HepG2 (cell line): ENCODE measurements around the gene ANTXR1. TPM values are rescaled to one million over a fixed set of nuclear protein-coding genes. Genes with fewer than 3 reads are reported as not detected.

ENCODE experiments used
- ATAC-seq: fragments of 200-7000 bp; cut with Tn5 transposase; 3 replicates; pipeline ENCODE4 v1.9.1; 2020; ENCODE audit warnings: mild to moderate bottlenecking, moderate library complexity
- BruUV-seq: library from RNA; stranded (reverse); fragments of 400-500 nt; replicated peaks from 2 replicates; lab custom pipeline; 2021; lab: Mats Ljungman, UMichigan
- CTCF ChIA-PET: fragments of 300-600 bp; formaldehyde crosslinking; extraction: SDS; loops from one replicate; lab custom pipeline; 2021; ENCODE audit warnings: low total read pairs, inconsistent platforms, low intra/inter-chr PET ratio; lab: Yijun Ruan, JAX
- POLR2A ChIA-PET: fragments of 350-600 bp; sonication (Branson Sonifier 250); formaldehyde crosslinking; loops from one replicate; lab custom pipeline; 2020; ENCODE audit warnings: antibody characterized with exemption, inconsistent platforms; lab: Yijun Ruan, JAX
- DNase-seq: peaks from one replicate; pipeline ENCODE4 v3.0.0-alpha.2; 2015; ENCODE audit warnings: low spot score
- FAIRE-seq: peaks from 3 replicates; lab custom pipeline; 2011; peaks lifted over from hg19 to GRCh38; lab: Jason Lieb, UNC
- H2AFZ ChIP-seq: one replicate; pipeline ENCODE4 v1.6.1; 2011; ENCODE audit warnings: low read length, inconsistent platforms
- H3K27ac ChIP-seq: fragments of 300-600 bp; 3 replicates; pipeline ENCODE4 v1.8.0; 2011; ENCODE audit warnings: mixed run types, mild to moderate bottlenecking, mixed read lengths, low read length, inconsistent platforms; ENCODE audit not compliant: insufficient read depth; ENCODE audit errors: extremely low read length
- H3K27me3 ChIP-seq, 2 experiments: fragments of 200-600 bp in 1 of 2; 2 replicates in 1 of 2; 3 replicates in 1 of 2; pipeline versions ENCODE4 v1.6.0 to v1.8.0; 2011; ENCODE audit warnings: low read length in 2 of 2, mild to moderate bottlenecking in 2 of 2, moderate library complexity in 2 of 2, inconsistent platforms in 1 of 2; ENCODE audit not compliant: insufficient read depth in 2 of 2, control insufficient read depth in 1 of 2
- H3K36me3 ChIP-seq, 2 experiments: fragments of 200-600 bp in 1 of 2; replicated peaks in 1 of 2; 2 replicates in 1 of 2; 3 replicates in 1 of 2; pipeline versions ENCODE4 v1.5.1 to v1.8.0; 2011; ENCODE audit warnings: low read length in 2 of 2, inconsistent platforms in 1 of 2; ENCODE audit not compliant: insufficient read depth in 2 of 2, control insufficient read depth in 1 of 2
- H3K4me1 ChIP-seq: 2 replicates; pipeline ENCODE4 v1.5.1; 2012; ENCODE audit warnings: low read length, inconsistent platforms; ENCODE audit not compliant: insufficient read depth
- H3K4me2 ChIP-seq: 2 replicates; pipeline ENCODE4 v1.6.0; 2011; ENCODE audit warnings: low read depth, low read length, inconsistent platforms
- H3K4me3 ChIP-seq, 3 experiments: fragments of 200-600 bp in 1 of 3; sonication (generic), shearing (Covaris generic) in 1 of 3; replicated peaks in 1 of 3; 2 replicates each; pipeline ENCODE4 v1.5.1; 2011 to 2016; ENCODE audit warnings: low read length in 3 of 3, inconsistent platforms in 2 of 3, low read depth in 2 of 3, mild to moderate bottlenecking in 2 of 3, control low read depth in 1 of 3, mixed read lengths in 1 of 3; ENCODE audit not compliant: insufficient read depth in 1 of 3
- H3K79me2 ChIP-seq: one replicate; pipeline ENCODE4 v1.6.1; 2011; ENCODE audit warnings: low read length, inconsistent platforms; ENCODE audit not compliant: insufficient read depth
- H3K9ac ChIP-seq: 2 replicates; pipeline ENCODE4 v1.6.0; 2011; ENCODE audit warnings: mild to moderate bottlenecking, low read depth, low read length, inconsistent platforms; ENCODE audit not compliant: insufficient read depth
- H3K9me3 ChIP-seq: 2 replicates; pipeline ENCODE4 v1.5.1; 2012; ENCODE audit warnings: mild to moderate bottlenecking, low read length
- H4K20me1 ChIP-seq: 2 replicates; pipeline ENCODE4 v1.6.0; 2011; ENCODE audit warnings: inconsistent platforms, mild to moderate bottlenecking, low read length, moderate library complexity; ENCODE audit not compliant: insufficient read depth
- ASH2L ChIP-seq: fragments of 300-600, 200-600 bp; sonication (generic); IDR thresholded peaks from 2 replicates; pipeline ENCODE4 v1.7.0; 2017; ENCODE audit warnings: low read depth, mild to moderate bottlenecking, moderate library complexity, mixed read lengths, low read length; ENCODE audit not compliant: insufficient read length
- ATM ChIP-seq: fragments of 450-650 bp; IDR thresholded peaks from 2 replicates; pipeline ENCODE4 v1.7.1; 2017; ENCODE audit warnings: mild to moderate bottlenecking, borderline replicate concordance
- EP300 ChIP-seq, 3 experiments: sonication (generic) in 1 of 3; formaldehyde crosslinking in 1 of 3; IDR thresholded peaks; 2 replicates each; pipeline versions ENCODE4 v1.5.1 to v1.6.1; 2011 to 2020; ENCODE audit warnings: low read depth in 2 of 3, low read length in 2 of 3, borderline replicate concordance in 1 of 3, improper control_type of control experiment in 1 of 3, mild to moderate bottlenecking in 1 of 3, missing genetic modification reagents in 1 of 3, moderate library complexity in 1 of 3
- HNRNPL ChIP-seq: fragments of 200-400 bp; formaldehyde crosslinking; IDR thresholded peaks from 2 replicates; pipeline ENCODE4 v1.6.1; 2017; ENCODE audit warnings: mild to moderate bottlenecking, low read depth, low read length
- HNRNPLL ChIP-seq: fragments of 200-400 bp; formaldehyde crosslinking; IDR thresholded peaks from 2 replicates; pipeline ENCODE4 v1.6.1; 2017; ENCODE audit warnings: mild to moderate bottlenecking, low read depth, low read length; ENCODE audit not compliant: poor library complexity, severe bottlenecking
- MAFK ChIP-seq, 2 experiments: IDR thresholded peaks in 1 of 2; conservative IDR thresholded peaks in 1 of 2; 2 replicates each; pipeline ENCODE4 v1.6.1; 2011; ENCODE audit warnings: improper control_type of control experiment in 2 of 2, low read length in 2 of 2
- PRDM10 ChIP-seq: sonication (generic); formaldehyde crosslinking; IDR thresholded peaks from 2 replicates; pipeline ENCODE4 v1.4.0; 2020; ENCODE audit warnings: low read depth, missing genetic modification reagents
- PREB ChIP-seq: sonication (generic); formaldehyde crosslinking; IDR thresholded peaks from 2 replicates; pipeline ENCODE4 v1.4.0; 2020; ENCODE audit warnings: missing genetic modification reagents
- ZNF720 ChIP-seq: sonication (generic); formaldehyde crosslinking; IDR thresholded peaks from 2 replicates; pipeline ENCODE4 v1.4.0; 2020; ENCODE audit warnings: missing genetic modification reagents
- WGBS: methylation state at CpG from one replicate; pipeline ENCODE4 v1.1.6; 2017; ENCODE audit warnings: low lambda C conversion rate; 5-methylcytosine and 5-hydroxymethylcytosine counted together
- in situ Hi-C: cut with HindIII; loops from 2 replicates; pipeline ENCODE4 v1.10.0; 2017; ENCODE audit warnings: low pct_unique_long_range_greater_than_20kb; ENCODE audit not compliant: extremely low pct_ligation_motif_present
- intact Hi-C: fragments of 100-400 bp; cut with micrococcal nuclease; formaldehyde crosslinking; loops from one replicate; pipeline ENCODE4 v1.10.0; 2022; ENCODE audit not compliant: unreplicated experiment
- polyA plus RNA-seq, 8 experiments: library from polyadenylated mRNA; depleted of rRNA in 3 of 8; stranded (reverse) in 7 of 8; unstranded in 1 of 8; fragments of >200 nt; fragmentation: Illumina TruSeq in 4 of 8; extraction: Trizol in 4 of 8; gene quantifications; 2 replicates each; pipeline versions ENCODE4 v1.2.1 to v1.2.3, GENCODE V29; 2011 to 2016; ENCODE audit warnings: low read depth in 4 of 8, missing spikeins in 1 of 8, mixed read lengths in 1 of 8; ENCODE audit not compliant: insufficient read depth in 1 of 8
- total RNA-seq, 5 experiments: library from RNA; depleted of rRNA; stranded (reverse); fragments of >200 nt; fragmentation: Illumina TruSeq; extraction: Trizol; gene quantifications; 2 replicates each; pipeline ENCODE4 v1.2.3, GENCODE V29; 2016; ENCODE audit warnings: low read depth in 1 of 5

The ANTXR1 gene
- total and polyA plus RNA-seq, 2 of the 13 experiments (the other 11 are each of a cell fraction or from before 2014, with no cell fraction given) = 4.5 to 12.7 TPM

GRCh38 chr2:69210385-69210784 is 197.4 kb downstream of the ANTXR1 start (continued):
- no peak for TF ChIP-seq ZNF720 (CRISPR knock-in tag)
- TF ChIP-seq ATM = no peak
- no peak for TF ChIP-seq HNRNPL
- no peak for TF ChIP-seq PREB (CRISPR knock-in tag)
- no peak for TF ChIP-seq HNRNPLL
- TF ChIP-seq EP300 (IDR thresholded peaks at IDR 0.05; ENCODE audit: low read depth in 2 of 2, low read length in 2 of 2) = no peak
- no peak for TF ChIP-seq EP300 (CRISPR knock-in tag; IDR thresholded peaks at IDR 0.05; ENCODE audit: borderline replicate concordance)
- no peak for TF ChIP-seq ASH2L

- ChIA-PET POLR2A (no interaction called here), CTCF (no interaction called here)
- intact Hi-C loops = no loop called here
- DNase-seq (no peak), ATAC-seq (no peak), FAIRE-seq (no peak)
- Histone ChIP-seq H2AFZ (no peak overlapping the region), H3K36me3 (peaks cover 0 to 3% of the 10 kb centered on the region in 2 experiments; a peak in 1 of 5 replicates), H3K9me3 (peaks cover 8% of the 10 kb centered on the region), H3K4me1 (peaks cover 43% of the 10 kb centered on the region), H3K9ac (no peak overlapping the region), H3K79me2 (no peaks in the 10 kb centered on the region), H4K20me1 (no peaks in the 10 kb centered on the region), H3K27ac (no peak overlapping the region), H3K27me3 (no peaks in the 10 kb centered on the region), H3K4me3 (no peak overlapping the region), H3K4me2 (no peak overlapping the region)
- in situ Hi-C loops = no loop called here
- no peak for TF ChIP-seq PRDM10 (CRISPR knock-in tag)
- 0 out of 4 replicates have a peak, but pooled peaks of 1 of the 2 experiments have one; percentile 1 for TF ChIP-seq MAFK (conservative IDR thresholded peaks at IDR 0.05 in 1 of 2, IDR thresholded peaks at IDR 0.05 in 1 of 2; ENCODE audit: low read length in 2 of 2)
- 96% methylated on average over 3 of the region's 3 CpGs for WGBS
- no TSS peak for BruUV-seq
Measured at GRCh38 chr2:69211048-69211447, 198.1 kb downstream of the ANTXR1 start.
